GM12872 (cell line): Measurements from ENCODE around the gene PAPPA.

Experiments
- CTCF ChIP-seq: IDR thresholded peaks from 3 replicates; pipeline ENCODE4 v1.5.1; 2011; ENCODE audit warnings: low read depth, mild to moderate bottlenecking, low read length, moderate library complexity; ENCODE audit not compliant: insufficient read depth

The PAPPA gene

GRCh38 chr9:116189683-116190082 lies 36.1 kb downstream of the PAPPA start:
- no peak for TF ChIP-seq CTCF

- TF ChIP-seq CTCF: no peak
Observed at GRCh38 chr9:116190637-116191396, 37.2 kb downstream of the PAPPA start.

DNA sequence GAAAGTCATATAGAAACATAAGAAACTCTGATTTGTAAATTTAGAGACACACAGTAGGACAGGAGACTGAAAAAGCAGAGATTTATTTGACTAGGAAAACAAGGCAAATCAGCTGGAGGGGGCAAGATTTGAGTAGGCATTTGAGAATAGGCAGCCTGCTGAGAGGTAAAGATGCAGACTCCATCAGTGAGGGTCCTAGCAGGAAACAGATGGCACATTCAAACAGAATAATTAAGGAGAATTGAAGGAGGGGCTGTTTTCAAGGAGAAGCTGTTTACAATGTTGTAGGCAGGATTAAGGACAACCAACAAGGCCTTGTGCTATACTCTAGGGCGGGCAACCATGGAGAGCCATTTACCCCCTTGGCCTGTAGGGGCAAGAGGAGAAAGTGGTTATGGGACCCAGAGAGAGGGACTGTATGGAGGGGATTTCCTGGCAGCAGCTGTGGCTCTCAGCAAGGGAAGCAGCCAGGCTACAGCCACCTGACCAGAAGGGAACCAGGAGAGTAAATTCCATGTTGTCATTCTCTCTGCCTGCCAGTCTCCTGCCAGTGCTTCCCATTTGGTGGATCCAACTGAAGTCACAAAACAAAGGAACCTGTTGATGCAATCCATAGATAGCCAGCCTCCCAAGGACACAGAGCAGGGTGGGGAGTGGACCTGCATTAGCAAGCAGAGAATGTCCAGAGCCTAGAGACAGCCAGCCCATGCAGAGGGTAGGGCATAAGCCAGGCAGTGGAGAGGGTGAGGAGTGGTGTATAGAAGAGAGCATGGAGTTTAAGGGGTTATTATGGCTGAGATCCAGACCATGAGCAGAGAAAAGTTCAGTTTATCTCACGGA lies 38.2 kb downstream of the PAPPA start:
- no peak for TF ChIP-seq CTCF

- no peak for TF ChIP-seq CTCF
Observed at GRCh38 chr9:116193636-116194035, 40.0 kb downstream of the PAPPA start.

DNA sequence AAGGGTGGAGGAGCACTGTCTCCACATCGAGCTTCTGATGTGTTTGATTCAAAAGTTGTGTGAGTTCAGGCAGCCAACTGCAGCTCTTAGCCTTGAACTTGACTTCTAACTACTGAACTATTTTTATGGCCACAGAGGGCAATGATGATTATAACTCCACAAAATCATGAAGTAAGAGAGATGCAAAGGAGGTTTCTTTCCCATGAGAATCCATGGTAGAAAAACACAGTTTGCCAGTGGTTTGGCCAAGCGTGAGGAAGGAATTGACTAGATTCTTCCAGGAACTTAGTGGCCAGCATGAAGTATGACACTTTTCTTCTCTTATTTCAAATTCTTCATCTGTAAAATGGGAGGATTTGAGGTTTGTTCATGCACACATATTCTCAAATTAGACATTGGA lies 43.2 kb downstream of the PAPPA start:
- TF ChIP-seq CTCF: no peak

GRCh38 chr9:116198344-116198743 lies 44.8 kb downstream of the PAPPA start:
- TF ChIP-seq CTCF: no peak

DNA sequence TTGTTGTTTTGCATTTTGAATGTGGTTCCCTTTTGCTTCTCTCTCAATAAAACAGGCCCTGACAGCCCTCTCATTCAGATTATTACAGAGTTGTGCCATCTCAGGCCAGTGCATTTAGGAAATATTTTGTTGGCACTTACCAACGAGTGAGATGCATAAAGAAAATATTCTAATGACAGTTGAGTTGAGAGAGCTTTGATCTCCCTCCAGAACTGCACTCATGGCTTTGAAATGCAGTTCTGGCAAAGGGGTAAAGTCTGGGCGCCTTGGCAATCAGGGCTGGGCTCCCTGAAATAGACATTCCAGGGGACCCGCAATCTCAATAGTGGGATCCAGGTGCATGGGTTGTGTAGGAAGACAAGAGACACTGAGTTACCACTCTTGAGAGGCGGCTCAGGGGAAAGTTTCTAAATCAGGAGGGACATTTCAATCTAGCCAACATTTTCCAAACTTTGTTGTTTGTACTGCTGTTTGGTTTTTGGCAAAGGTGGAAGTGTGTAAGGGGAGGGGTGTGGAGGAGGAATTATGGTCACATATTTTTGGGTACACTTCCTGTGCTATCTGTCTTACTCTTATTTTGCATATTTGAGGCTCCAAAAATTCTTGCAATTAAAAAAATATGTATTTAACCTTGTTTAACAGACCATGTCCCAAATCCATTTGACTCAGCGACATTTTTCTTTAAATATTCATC lies 48.8 kb downstream of the PAPPA start:
- no peak for TF ChIP-seq CTCF
